Activated naive CD4-positive, alpha-beta T cell treated with anti-CD3 and anti-CD28 coated beads, Interleukin-2, amount 50 U/mL, for 16 hours (primary cell): Measurements from ENCODE around the gene DIO3.

Experiments used
- DNase-seq: peaks from one replicate; pipeline ENCODE4 v3.0.0-alpha.2; 2020

Gene DIO3

GRCh38 chr14:101561145-101561896 is at the start of gene DIO3:
DIO3 (plus strand) TSS chr14:101561495.
- no peak for DNase-seq

GRCh38 chr14:101511620-101512375 is 49.5 kb upstream of the DIO3 start:
- DNase-seq: no peak

- no peak for DNase-seq
Observed at GRCh38 chr14:101512376-101512695, 49.0 kb upstream of the DIO3 start.

- DNase-seq: no peak
Observed at GRCh38 chr14:101514136-101514535, 47.2 kb upstream of the DIO3 start.

GRCh38 chr14:101516401-101516800 is 44.9 kb upstream of the DIO3 start:
- DNase-seq: no peak

- DNase-seq: no peak
Observed at GRCh38 chr14:101518611-101519473, 42.5 kb upstream of the DIO3 start.

- DNase-seq: no peak
Observed at GRCh38 chr14:101520621-101521472, 40.4 kb upstream of the DIO3 start.

GRCh38 chr14:101521473-101521915 is 39.8 kb upstream of the DIO3 start:
- no peak for DNase-seq

GRCh38 chr14:101521978-101522377 is 39.3 kb upstream of the DIO3 start:
- DNase-seq: no peak

GRCh38 chr14:101525640-101526527 is 35.4 kb upstream of the DIO3 start:
- no peak for DNase-seq

GRCh38 chr14:101527987-101528386 is 33.3 kb upstream of the DIO3 start:
- no peak for DNase-seq

- no peak for DNase-seq
Observed at GRCh38 chr14:101529079-101529478, 32.2 kb upstream of the DIO3 start.

- DNase-seq: no peak
Observed at GRCh38 chr14:101534198-101534597, 27.1 kb upstream of the DIO3 start.

- DNase-seq: no peak
Observed at GRCh38 chr14:101535232-101535631, 26.1 kb upstream of the DIO3 start.

GRCh38 chr14:101535701-101536207 is 25.5 kb upstream of the DIO3 start:
- no peak for DNase-seq

GRCh38 chr14:101537286-101537685 is 24.0 kb upstream of the DIO3 start:
- no peak for DNase-seq

- no peak for DNase-seq
Observed at GRCh38 chr14:101538878-101539277, 22.4 kb upstream of the DIO3 start.

- DNase-seq: no peak
Observed at GRCh38 chr14:101539880-101540279, 21.4 kb upstream of the DIO3 start.

GRCh38 chr14:101540481-101541462 is 20.5 kb upstream of the DIO3 start:
- DNase-seq: no peak

GRCh38 chr14:101542391-101542790 is 18.9 kb upstream of the DIO3 start:
- DNase-seq: no peak
